HG03060 (cell line): Measurements from ENCODE around the gene USP34.

ENCODE experiments used
- ATAC-seq: cut with Tn5 transposase; IDR thresholded peaks from one replicate; pipeline ENCODE4 v1.9.1; 2021; ENCODE audit warnings: low read depth, moderate number of reproducible peaks; ENCODE audit not compliant: unreplicated experiment

USP34 gene

DNA sequence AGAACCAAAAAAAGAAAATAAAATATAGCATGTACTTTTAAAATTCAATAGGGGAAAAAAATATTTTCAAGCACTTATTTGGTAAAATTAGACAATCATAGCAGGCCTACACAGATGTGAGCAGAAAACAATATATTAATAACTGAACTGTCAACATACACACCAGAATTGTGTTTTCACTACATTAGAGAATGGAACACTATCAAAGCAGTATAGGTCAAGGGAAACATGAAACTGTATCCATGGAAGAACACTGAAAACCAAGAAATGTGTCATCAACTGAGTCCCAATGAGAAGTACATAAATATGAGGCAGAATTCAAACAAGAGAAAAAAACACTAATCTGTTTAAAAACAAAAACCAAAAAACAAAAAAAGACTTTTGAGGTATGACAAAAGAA lies 132.4 kb downstream of the USP34 start:
- ATAC-seq, result no peak

DNA sequence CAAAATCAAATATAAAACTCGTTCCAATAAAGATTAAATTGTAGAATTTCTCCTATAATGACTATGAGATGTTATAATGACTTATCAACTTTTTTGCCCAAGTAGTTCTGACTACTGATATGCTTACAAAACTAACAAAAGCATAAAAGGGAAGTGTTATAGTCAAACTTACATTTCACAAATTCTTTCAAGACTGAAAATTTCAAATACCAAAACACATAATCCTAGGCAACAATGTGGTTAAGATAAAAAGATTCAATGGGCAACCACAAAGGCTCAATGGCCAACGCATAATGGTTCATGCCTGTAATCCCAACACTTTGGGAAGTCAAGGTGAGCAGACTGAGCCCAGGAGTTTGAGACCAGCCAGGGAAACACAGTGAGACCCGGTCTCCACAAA lies 135.7 kb downstream of the USP34 start:
- ATAC-seq, result no peak

DNA sequence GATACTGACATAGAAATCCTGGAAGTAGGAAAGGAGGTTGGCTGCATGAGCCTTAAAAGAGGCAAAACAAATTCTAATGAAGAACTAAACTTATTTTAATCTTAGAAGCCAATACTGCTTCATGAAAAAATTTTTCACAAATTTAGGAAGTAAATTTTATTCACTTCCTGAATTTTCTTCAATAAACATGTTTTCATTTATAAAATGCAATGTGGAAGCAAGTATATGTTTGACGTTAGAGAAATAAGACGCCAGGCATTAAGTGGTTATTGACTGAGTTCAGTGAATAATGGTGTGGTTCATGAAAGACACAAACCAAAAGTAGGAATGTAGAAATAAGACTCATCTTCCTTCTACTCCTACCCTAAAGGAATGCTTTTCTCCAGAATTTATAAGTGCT lies 136.4 kb downstream of the USP34 start:
- ATAC-seq, result no peak

DNA sequence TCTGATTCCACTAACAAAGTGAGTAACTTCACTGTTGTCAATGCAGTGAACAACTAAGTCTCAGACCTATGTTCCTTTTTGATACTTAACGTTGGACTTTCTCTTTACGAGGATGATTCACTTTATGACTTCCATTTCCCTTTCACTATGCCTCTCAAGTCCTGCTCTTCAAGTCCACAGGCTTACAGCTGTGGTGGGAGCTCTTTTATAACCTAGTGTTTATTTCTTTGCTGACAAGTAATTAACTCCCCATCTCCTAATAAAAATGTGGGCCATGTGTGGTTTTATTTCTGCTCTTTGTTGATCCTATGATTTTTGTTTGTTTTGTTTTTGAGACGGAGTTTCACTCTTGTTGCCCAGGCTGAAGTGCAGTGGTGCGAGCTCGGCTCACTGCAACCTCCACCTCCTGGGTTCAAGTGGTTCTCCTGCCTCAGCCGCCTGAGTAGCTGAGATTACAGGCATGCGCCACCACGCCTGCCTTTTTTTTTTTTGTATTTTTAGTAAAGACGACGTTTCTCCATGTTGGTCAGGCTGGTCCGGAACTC lies 142.1 kb downstream of the USP34 start:
- ATAC-seq, result no peak

DNA sequence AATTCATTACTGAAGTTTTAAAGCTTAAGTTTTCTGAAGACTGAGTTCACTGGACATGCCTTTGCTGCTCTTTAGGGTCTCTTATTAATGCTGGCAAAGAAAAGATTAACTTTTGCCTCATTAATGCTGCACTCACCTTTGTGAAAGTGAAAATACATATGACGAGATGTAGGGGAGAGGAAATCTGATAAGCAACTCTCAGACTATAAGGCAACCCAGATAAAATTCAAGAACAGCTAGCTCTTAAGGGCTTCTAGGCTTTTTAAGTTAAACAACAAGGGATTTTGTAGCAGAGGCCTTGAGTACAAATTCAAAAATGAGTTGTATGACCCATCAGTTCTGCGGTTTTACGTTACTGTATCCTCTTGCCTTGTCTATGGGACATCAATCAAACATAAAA lies 143.7 kb downstream of the USP34 start:
- ATAC-seq, result no peak

DNA sequence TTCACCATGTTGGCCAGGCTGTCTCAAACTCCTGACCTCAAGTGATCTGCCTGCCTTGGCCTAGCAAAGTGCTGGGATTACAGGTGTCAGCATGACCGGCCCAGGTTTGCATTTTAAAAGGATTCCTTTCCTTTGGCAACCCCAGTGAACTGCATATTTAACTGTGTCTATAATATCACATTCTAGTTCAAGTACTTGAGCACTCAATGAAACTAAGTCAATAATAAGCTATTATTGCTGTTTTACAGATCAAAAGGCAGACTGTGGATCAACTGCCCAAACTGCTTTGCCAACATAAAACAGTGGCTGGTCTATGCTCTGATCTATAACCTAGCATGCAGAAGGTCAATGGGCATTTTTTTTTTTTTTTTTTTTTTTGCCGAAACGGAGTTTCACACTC lies 144.5 kb downstream of the USP34 start:
- ATAC-seq, result no peak

DNA sequence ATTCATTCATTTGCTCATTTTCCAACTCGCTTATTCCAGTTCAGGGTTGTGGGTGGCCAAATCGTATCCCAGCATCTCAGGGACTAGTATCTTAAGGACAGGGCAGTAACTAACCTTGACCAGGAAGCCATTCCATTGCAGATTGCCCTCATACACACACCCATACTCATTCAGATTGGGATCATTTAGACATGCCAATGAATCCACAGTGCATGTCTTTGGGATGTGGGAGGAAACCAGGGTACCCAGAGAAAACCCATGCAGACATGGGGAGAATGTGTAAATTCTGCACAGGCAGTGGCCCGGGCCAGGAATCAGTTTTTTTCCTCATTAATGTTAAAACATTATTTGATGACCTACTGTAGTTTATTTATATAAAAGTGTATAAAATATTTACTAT lies 150.7 kb downstream of the USP34 start:
- no peak for ATAC-seq

DNA sequence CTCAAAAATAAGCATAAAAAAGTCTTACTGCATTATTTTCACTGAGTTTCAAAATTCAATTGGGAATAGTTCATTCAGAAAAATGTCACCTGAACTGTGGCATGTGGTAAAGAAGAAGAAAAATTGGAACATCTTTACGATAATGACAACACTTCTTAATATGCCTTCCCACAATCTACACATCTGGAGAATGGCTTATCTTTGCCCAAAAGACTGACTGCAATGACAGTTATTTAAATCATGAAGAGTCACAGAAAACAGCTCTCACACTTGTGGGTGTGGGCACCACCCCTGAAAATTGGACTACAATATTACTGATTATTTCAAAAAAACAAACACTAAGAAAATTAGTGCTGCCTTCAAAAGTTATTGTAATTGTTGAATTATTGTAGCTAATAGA lies 152.3 kb downstream of the USP34 start:
- ATAC-seq, result no peak

DNA sequence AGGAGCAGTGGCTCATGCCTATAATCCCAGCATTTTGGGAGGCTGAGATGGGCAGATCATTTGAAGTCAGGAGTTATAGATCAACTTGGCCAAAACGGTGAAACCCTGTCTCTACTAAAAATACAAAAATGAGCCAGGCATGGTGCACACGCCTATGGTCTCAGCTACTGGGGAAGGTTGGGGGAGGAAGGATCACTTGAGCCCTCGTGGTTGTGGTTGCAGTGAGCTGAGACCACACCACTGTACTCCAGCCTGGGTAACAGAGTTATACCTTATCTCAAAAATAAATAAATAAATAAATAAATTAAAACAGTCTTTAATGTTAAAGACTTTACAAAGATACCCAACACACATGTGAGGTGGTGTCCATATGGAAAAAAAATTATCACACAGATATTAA lies 174.9 kb downstream of the USP34 start:
- no peak for ATAC-seq

DNA sequence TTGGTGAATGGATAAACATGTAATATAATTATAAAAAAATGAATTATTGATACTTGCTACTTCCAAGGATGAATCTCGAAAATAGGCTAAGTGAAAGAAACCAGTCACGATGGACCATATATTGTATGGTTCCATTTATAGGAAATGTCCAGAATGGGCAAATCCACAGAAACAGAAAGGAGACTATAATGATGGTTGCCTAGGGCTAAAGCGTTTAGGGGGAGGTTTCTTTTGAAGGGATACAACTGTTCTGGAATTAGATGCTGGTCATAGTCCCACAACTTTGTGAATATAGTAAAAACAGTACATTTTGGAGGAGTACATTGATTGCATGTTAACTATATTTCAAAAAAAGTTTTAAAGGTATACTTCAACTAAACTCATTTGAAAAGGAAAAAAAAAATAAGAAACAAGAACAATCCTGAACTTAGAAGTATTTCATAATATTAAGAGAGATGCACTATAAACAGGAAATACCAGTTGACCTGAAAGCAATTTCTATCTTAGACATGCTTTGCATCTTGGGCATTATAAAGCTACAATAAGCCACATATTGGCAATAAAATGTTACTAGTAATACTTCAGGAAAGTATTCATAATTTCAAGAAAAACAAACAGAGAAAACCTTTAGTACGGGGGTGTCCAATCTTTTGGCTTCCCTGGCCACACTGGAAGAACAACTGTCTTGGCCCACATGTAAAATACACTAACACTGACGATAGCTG lies 178.9 kb downstream of the USP34 start:
- ATAC-seq, result no peak

DNA sequence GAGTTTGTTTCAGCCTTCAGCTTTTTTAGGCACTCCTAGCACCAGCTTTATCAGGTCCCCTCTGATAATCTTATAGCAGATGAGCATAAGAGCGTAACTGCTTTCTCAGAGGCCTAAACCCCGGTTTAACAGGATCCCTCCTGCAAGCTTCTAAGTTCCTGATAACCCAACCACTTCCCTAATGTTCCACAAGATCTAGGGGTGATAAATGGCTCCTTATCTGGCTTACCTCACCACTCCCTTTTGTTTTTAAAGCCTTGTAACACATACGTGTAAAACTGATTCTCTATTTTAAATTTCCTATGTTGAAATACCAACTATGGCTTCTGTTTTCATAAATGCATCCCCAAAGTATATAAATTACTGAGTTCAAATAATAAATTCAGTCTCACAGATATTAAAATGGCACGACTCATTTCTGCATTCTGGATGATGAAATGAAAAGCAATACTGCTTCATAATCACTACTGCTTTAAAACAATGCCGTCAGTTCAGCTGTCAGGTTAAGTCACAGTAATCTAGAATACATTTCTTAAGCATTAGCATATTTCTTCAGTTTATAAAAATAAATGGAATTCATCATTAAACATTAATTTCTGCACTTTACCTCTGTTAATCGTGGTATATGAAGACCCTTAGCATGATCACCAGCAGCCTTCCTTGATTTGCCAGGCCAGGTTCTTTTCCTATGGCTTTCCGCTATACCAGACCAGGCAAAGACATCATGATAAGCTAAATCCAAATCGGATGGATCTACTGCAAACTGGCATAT lies 182.6 kb downstream of the USP34 start:
- ATAC-seq, result no peak

DNA sequence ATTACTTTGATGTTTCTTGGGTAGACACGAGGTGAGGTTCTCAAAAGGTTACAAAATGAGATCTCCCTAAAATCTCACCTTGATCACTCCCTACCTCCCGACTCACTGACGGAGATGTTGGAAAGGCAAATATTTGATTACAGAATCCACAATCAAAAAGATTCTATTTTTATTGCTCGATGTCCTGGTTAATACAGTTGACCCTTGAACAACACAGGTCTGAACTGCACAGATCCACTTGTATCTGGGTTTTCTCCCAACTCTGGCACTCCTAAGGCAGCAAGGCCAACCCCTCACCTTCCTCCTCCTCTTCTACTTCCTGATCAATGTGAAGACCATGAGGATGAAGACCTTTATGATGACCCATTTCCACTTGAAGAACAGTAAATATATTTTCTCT lies 183.6 kb downstream of the USP34 start:
- ATAC-seq, result no peak

DNA sequence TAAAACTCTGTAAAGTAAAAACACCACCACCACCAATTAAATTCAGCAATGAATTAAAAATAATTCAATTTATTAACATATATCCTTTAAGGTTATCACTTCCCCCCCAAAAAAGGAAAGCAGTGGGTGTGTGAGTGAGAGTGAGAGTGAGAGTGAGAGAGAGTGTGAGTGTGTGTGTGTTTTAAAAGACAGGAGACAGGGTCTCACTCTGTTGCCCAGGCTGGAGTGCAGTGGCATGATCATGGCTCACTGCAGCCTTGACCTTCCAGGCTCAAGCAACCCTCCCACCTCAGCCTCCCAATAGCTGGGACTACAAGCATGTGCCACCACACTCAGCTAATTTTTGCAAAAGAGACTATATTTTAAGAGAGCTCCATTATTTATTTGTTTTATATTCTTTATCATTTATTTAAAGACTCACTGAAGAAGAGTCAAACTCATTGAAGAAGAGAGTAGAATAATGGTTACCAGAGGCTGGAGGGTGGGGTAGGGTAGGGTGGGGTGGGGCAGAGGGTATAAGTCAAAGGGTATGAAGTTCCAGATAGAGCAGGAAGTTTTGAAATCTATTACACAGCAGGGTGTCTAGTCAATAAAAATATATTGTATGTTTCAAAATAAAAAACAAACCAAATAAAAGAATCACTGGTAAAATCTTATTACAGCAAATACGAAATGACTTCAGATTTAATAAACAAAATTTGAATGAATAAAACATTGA lies 187.3 kb downstream of the USP34 start:
- no peak for ATAC-seq

DNA sequence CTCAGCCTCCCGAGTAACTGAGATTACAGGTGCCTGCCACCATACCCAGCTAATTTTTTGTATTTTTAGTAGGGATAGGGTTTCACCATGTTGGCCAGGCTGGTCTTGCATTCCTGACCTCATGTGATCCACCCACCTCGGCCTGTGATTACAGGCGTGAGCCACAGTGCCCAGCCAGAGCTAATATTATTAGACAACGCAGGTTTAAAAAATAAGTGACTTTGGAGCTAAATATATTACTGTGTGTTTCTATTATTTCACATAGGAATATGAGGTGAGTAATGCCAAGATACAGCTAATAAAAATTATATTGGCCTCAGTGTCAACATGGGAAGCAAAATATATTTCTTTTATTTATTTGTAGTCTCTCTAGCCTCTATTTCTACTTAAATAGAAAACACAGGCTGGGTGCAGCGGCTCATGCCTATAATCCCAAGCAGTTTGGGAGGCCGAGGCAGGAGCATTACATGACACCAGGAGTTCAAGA lies 188.7 kb downstream of the USP34 start:
- no peak for ATAC-seq

DNA sequence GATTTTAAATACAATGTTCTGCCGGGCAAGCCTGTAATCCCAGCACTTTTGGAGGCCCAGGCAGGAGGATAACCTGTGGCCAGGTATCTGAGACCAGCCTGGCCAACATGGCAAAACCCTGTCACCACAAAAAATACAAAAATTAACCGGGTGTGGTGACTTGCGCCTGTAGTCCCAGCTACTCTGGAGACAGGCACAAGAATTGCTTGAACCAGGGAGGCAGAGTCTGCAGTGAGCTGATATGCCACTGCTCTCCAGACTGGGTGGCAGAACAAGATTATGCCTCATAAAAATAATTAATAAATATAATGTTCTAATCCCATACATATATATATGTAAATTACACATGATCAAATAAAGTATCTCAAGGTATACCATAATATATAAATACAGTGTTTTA lies 189.6 kb downstream of the USP34 start:
- ATAC-seq, result no peak

DNA sequence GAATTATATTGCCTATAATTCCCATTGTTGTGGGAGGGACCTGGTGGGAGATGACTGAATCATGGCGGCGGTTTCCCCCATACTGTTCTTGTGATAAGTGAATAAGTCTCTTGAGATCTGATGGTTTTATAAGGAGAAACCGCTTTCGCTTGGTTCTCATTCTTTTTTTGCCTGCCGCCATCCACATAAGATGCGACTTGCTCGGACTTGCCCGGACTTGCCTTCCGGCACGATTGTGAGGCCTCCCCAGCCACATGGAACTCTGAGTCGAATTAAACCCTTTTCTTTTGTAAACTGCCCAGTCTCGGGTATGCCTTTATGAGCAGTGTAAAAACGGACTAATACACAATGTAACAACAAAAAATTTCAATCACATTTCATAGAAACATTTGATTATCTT lies 193.1 kb downstream of the USP34 start:
- no peak for ATAC-seq

DNA sequence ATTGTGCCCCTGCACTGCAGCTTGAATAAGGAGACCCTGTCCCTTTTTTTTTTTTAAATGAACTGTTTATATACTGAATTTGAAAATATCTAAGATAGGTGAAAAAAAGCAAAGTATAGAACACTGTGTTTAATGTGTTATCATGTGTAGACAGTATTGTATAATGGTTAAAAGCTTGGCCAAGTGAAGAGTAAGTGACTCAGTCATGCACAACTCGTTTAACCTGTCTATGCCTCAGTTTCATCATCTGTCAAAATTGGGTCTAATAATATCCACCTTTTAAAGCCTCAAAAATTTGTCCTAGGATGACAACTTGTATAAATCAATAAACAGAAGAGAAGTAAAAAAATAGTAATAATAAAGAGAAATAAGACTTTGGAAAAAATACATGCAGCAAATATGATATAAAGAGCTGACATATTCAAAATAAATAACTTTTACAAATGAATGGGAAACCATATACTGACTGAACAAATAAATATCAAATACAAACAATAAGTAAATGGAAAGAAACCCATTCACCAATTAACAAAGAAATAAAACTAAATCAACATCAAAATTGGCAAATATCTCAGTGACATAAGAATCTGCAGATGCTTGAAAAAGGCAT lies 195.2 kb downstream of the USP34 start:
- no peak for ATAC-seq

DNA sequence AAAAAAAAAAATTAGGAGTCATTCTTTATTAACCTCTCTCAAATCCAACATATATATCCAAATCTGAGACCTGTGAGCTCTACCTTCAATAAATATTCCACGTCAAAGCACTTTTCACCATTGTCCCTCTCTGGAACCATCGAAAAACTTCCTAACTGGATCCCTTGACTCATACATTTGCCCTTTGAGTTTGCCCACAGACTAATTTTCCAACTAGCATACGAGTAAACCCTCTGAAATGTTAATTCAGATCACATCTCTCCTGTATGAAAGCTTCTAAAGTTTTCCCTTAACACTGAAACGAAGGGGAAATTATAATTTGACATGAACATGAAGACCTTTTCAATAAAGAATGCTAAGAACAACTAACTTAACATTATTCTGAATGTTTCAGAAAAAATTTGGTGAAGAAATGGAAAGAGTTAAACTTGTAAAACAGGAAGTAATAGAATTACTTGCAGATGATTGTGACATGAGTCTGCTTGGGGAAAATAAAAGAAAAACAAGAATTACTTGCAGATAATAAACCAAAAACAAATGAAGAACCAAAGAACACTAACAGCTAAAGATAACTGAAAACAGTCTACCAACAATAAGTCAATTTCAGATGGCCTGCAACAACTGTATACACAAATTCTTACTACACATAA lies 198.3 kb downstream of the USP34 start:
- no peak for ATAC-seq

DNA sequence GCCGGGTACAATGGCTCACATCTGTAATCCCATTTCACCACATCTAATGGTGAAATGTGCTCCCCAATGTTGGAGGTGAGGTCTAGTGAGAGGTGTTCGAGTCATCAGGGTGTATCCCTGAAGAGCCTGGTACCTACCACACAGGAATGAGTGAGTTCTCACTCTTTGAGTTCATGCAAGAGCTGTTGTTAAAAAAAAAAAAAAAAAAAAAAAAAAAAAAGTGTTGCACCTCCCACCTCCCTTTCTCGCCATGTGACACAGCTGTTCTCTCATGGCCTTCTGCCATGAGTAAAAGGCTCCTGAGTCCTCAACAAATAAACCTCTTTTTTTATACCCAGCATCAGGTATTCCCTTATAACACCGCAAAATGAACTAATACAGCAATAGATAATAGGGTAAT lies 202.6 kb downstream of the USP34 start:
- ATAC-seq, result no peak
